Measurements from ENCODE around the gene HLA-DMA.

The HLA-DMA gene

GRCh38 chr6:32932132-32932868, 20.6 kb downstream of the HLA-DMA start:
- H3K4me1 ChIP-seq (ENCODE audit: control insufficient read depth in 1 of 2, insufficient read depth in 1 of 2, low read depth in 1 of 2, low read length in 1 of 2), result peaks cover 34% of the 10 kb centered on the region in 2 experiments
- H3K27me3 ChIP-seq, result no peaks in the 10 kb centered on the region
- no peaks in the 10 kb centered on the region for H3K9me3 ChIP-seq
- H3K4me3 ChIP-seq (ENCODE audit: low read depth in 1 of 2, low read length in 1 of 2), result no peak overlapping the region
- no peaks in the 10 kb centered on the region for H3K36me3 ChIP-seq
- H3K27ac ChIP-seq, result no peak overlapping the region
- no peak for TF ChIP-seq CTCF (IDR thresholded peaks at IDR 0.05)

GRCh38 chr6:32931211-32931610, 21.7 kb downstream of the HLA-DMA start:
- Histone ChIP-seq H3K4me3 (ENCODE audit: low read depth in 1 of 2, low read length in 1 of 2) (no peak overlapping the region), H3K9me3 (no peaks in the 10 kb centered on the region), H3K27me3 (no peaks in the 10 kb centered on the region), H3K27ac (no peak overlapping the region), H3K4me1 (ENCODE audit: control insufficient read depth in 1 of 2, insufficient read depth in 1 of 2, low read depth in 1 of 2, low read length in 1 of 2) (peaks cover 24% of the 10 kb centered on the region in 2 experiments), H3K36me3 (no peaks in the 10 kb centered on the region)
- no peak for TF ChIP-seq CTCF (IDR thresholded peaks at IDR 0.05)

DNA sequence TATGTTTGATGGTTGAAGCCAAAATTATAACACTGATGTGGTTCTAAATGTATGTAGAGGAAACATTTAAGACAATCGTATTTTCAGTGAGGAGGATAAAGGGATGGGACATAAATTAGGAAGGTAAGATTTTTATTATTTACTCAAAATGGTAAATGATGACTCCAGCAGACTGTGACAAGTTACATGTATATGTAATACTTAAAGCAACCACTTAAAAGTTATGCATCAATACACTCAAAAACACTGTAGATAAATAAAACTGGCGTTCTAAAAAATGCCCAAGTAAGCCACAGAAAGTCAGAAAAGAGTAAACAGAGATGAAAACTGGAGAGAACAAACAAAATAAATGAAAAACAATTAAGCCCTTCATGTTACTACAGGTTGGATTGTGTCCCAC, 30.8 kb downstream of the HLA-DMA start:
- Histone ChIP-seq H3K36me3 (no peaks in the 10 kb centered on the region), H3K27ac (no peak overlapping the region), H3K4me1 (ENCODE audit: control insufficient read depth in 1 of 2, insufficient read depth in 1 of 2, low read depth in 1 of 2, low read length in 1 of 2) (peaks cover 11 to 15% of the 10 kb centered on the region in 2 experiments), H3K9me3 (no peaks in the 10 kb centered on the region), H3K27me3 (no peaks in the 10 kb centered on the region), H3K4me3 (ENCODE audit: low read depth in 1 of 2, low read length in 1 of 2) (no peak overlapping the region)
- TF ChIP-seq CTCF (IDR thresholded peaks at IDR 0.05), result no peak

DNA sequence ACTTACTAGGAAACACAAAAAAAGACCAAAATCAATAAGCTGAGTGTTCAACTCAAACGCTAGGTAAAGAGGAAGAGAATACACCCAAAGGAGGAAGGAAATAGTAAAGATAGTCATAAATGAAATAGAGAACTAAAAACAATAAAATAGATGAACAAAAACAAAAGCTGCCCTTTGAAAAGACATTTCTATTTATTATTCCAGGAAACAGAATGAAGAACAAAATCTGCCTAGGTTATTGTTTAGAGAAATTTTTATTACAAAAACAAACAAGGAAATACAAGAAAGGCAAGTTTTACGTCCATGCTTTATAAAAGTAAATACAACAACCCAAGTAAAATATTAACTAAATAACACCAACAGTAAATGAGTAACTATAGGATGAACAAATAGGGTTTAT, 32.2 kb downstream of the HLA-DMA start:
- Histone ChIP-seq H3K27me3 (no peaks in the 10 kb centered on the region), H3K4me1 (ENCODE audit: control insufficient read depth in 1 of 2, insufficient read depth in 1 of 2, low read depth in 1 of 2, low read length in 1 of 2) (peaks cover 13 to 21% of the 10 kb centered on the region in 2 experiments), H3K9me3 (no peaks in the 10 kb centered on the region), H3K36me3 (no peaks in the 10 kb centered on the region), H3K4me3 (ENCODE audit: low read depth in 1 of 2, low read length in 1 of 2) (peak overlapping the region in 1 of 2 experiments; percentile 1), H3K27ac (peak overlapping the region; percentile 69)
- no peak for TF ChIP-seq CTCF (IDR thresholded peaks at IDR 0.05)

GRCh38 chr6:32912951-32913350, 39.9 kb downstream of the HLA-DMA start:
- no peak for TF ChIP-seq CTCF (IDR thresholded peaks at IDR 0.05)
- H3K27ac ChIP-seq, result no peak overlapping the region

More at GRCh38 chr6:32912951-32913350, 39.9 kb downstream of the HLA-DMA start:
- Histone ChIP-seq H3K27me3 (no peaks in the 10 kb centered on the region), H3K9me3 (no peaks in the 10 kb centered on the region), H3K36me3 (no peaks in the 10 kb centered on the region), H3K4me3 (ENCODE audit: low read depth in 1 of 2, low read length in 1 of 2) (no peak overlapping the region), H3K4me1 (ENCODE audit: control insufficient read depth in 1 of 2, insufficient read depth in 1 of 2, low read depth in 1 of 2, low read length in 1 of 2) (peaks cover 4 to 8% of the 10 kb centered on the region in 2 experiments)
